ENCODE measurements around the gene KIAA2012.
A peak's percentile ranks its signal among the peaks of the same experiment; 100 is the strongest.
"Not testable (repeated sequence)": the region's sequence is repeated elsewhere in the genome, so short reads cannot be mapped to it uniquely, and the experiment has no call there.

Gene KIAA2012

GRCh38 chr2:202196727-202197126 is 123.7 kb downstream of the KIAA2012 start:
- DNase-seq: no peak

- no peak for DNase-seq
Observed at GRCh38 chr2:202201220-202202160, 128.4 kb downstream of the KIAA2012 start.

GRCh38 chr2:202203348-202203747 is 130.3 kb downstream of the KIAA2012 start:
- DNase-seq: no peak

GRCh38 chr2:202204855-202205254 is 131.8 kb downstream of the KIAA2012 start:
- DNase-seq: no peak

GRCh38 chr2:202208526-202208925 is 135.5 kb downstream of the KIAA2012 start:
- no peak for DNase-seq

- DNase-seq: no peak
Observed at GRCh38 chr2:202215179-202215578, 142.1 kb downstream of the KIAA2012 start.

GRCh38 chr2:202221873-202222272 is 148.8 kb downstream of the KIAA2012 start:
- no peak for DNase-seq

- peak; percentile 78 for DNase-seq
Observed at GRCh38 chr2:202237787-202238233, 164.8 kb downstream of the KIAA2012 start.

- DNase-seq: peak; percentile 95
Observed at GRCh38 chr2:202238234-202239197, 165.5 kb downstream of the KIAA2012 start, which contains the start of gene SUMO1. SUMO1 (minus strand) TSS chr2:202238597; CDS start chr2:202238451, 146 bp downstream.

- not testable (repeated sequence) for DNase-seq
Observed at GRCh38 chr2:202247710-202248109, 174.7 kb downstream of the KIAA2012 start.

- DNase-seq: peak; percentile 15
Observed at GRCh38 chr2:202249521-202250253, 176.6 kb downstream of the KIAA2012 start.

- DNase-seq: no peak
Observed at GRCh38 chr2:202251494-202251893, 178.4 kb downstream of the KIAA2012 start.
